ENCODE results near the gene INPP5A. TPM values are rescaled to one million over a fixed set of nuclear protein-coding genes. Genes with fewer than 3 reads are reported as not detected.

INPP5A gene
- total and polyA plus RNA-seq, 10 of the 15 experiments (the other 5 are each of a cell fraction or from before 2014, with no cell fraction given), result 0.52 to 15.0 (median 6.3) TPM

GRCh38 chr10:132536877-132537683 is 507 bp upstream of the INPP5A start:
- Histone ChIP-seq H3K27me3 (replicated peaks in 1 of 2; ENCODE audit: control insufficient read depth in 2 of 2, insufficient read depth in 2 of 2, low read length in 1 of 2) (no peaks in the 10 kb centered on the region), H3K4me2 (ENCODE audit: control insufficient read depth, insufficient read depth) (peak overlapping the region; percentile 93), H4K20me1 (ENCODE audit: control insufficient read depth, insufficient read depth) (peaks cover 2% of the 10 kb centered on the region; the same call in 1 of the 2 replicates), H3K9me3 (replicated peaks; ENCODE audit: control insufficient read depth, insufficient read depth, low read length) (no peaks in the 10 kb centered on the region; the same call in 2 of the 3 replicates), H3K27ac (ENCODE audit: control insufficient read depth, insufficient read depth) (no peak overlapping the region), H2AFZ (ENCODE audit: control insufficient read depth, low read depth, low read length) (peak overlapping the region; percentile 73), H3K4me3 (peak overlapping the region; percentile 68), H3K36me3 (ENCODE audit: control insufficient read depth in 2 of 2, insufficient read depth in 2 of 2, low read length in 1 of 2) (no peaks in the 10 kb centered on the region), H3K9ac (ENCODE audit: control insufficient read depth, insufficient read depth, low read length) (peak overlapping the region; percentile 41; the same call in 1 of the 2 replicates), H3K4me1 (ENCODE audit: control insufficient read depth, insufficient read depth, low read length) (peaks cover 28% of the 10 kb centered on the region), H3K79me2 (ENCODE audit: control insufficient read depth, insufficient read depth, low read length) (peaks cover 18% of the 10 kb centered on the region)
- under 1% methylated on average over 57 of the region's 102 CpGs for WGBS (ENCODE audit: insufficient coverage, insufficient replicate concordance, low lambda C conversion rate, missing lambda C conversion rate)
- RAD21 ChIA-PET (ENCODE audit: unreplicated experiment), result interaction anchor here (1.4 kb wide), 1 partner anchor 78 kb away, joined by 8 read pairs; no protein-coding TSS in a partner anchor
- CTCF ChIA-PET, result interaction anchor here (0.8 to 1.4 kb wide), 4 partner anchors 39 to 99 kb away, joined by 3 to 10 read pairs (median 4); no protein-coding TSS in a partner anchor
- intact Hi-C loops (cut with micrococcal nuclease; ENCODE audit: unreplicated experiment) (loop anchor here (1.0 to 5.0 kb wide), 4 partner anchors 28 to 215 kb away; no protein-coding TSS in a partner anchor), in situ Hi-C loops (cut with MboI) (no loop called here)
- SMC1A ChIA-PET (ENCODE audit: uncharacterized antibody, unreplicated experiment), result interaction anchor here (0.8 to 1.6 kb wide), 6 partner anchors 19 to 97 kb away, joined by 3 to 4 read pairs (median 4); no protein-coding TSS in a partner anchor
- POLR2A ChIA-PET, result interaction anchor here (2.3 kb wide), 1 partner anchor 35 kb away, joined by 8 read pairs; no protein-coding TSS in a partner anchor
- BruUV-seq (replicated peaks), result no TSS peak
- DNase-seq (ENCODE audit: low read depth, low spot score) (peak; percentile 84), ATAC-seq (peak; percentile 82), FAIRE-seq (peak; percentile 91)
- TF ChIP-seq POLR2AphosphoS5 (IDR thresholded peaks at IDR 0.05; ENCODE audit: low read length) (no peak), ATF3 (IDR thresholded peaks at IDR 0.05; ENCODE audit: borderline replicate concordance, extremely low read depth, low read depth, low read length) (no peak), RAD21 (IDR thresholded peaks at IDR 0.05; ENCODE audit: insufficient read depth, low read depth, low read length) (peak; percentile 31; the same call in 1 of the 2 replicates), STAT3 (IDR thresholded peaks at IDR 0.05; ENCODE audit: low read depth, low read length) (no peak), NFYB (IDR thresholded peaks at IDR 0.05; ENCODE audit: insufficient read depth, low read depth, low read length) (peak; percentile 45; the same call in 1 of the 2 replicates), ZNF687 (IDR thresholded peaks at IDR 0.05) (peak; percentile 82), E2F4 (IDR thresholded peaks at IDR 0.05; ENCODE audit: low read depth, low read length) (no peak), KAT2A (conservative IDR thresholded peaks at IDR 0.05; ENCODE audit: control insufficient read depth, low read depth, low read length) (no peak), USF1 (IDR thresholded peaks at IDR 0.05; ENCODE audit: borderline replicate concordance, extremely low read length, insufficient read depth, low read depth, low read length) (no peak), SIX5 (IDR thresholded peaks at IDR 0.05; ENCODE audit: low read depth, low read length, severe bottlenecking) (no peak), SKIL (IDR thresholded peaks at IDR 0.05; ENCODE audit: low read depth, poor library complexity, severe bottlenecking) (no peak)

Data from GM12878 (cell line).